Measurements from ENCODE around the gene PRDM16.

PRDM16 gene

GRCh38 chr1:3386205-3387002, 317.4 kb downstream of the PRDM16 start:
- DNase-seq: no peak

GRCh38 chr1:3387401-3387800, 318.4 kb downstream of the PRDM16 start:
- no peak for DNase-seq

GRCh38 chr1:3389093-3389833, 320.3 kb downstream of the PRDM16 start:
- no peak for DNase-seq

- no peak for DNase-seq
Measured at GRCh38 chr1:3390291-3390690, 321.3 kb downstream of the PRDM16 start.

GRCh38 chr1:3391711-3392110, 322.7 kb downstream of the PRDM16 start:
- no peak for DNase-seq

- no peak for DNase-seq
Measured at GRCh38 chr1:3393024-3393986, 324.3 kb downstream of the PRDM16 start.

GRCh38 chr1:3393987-3394920, 325.3 kb downstream of the PRDM16 start:
- DNase-seq: no peak

GRCh38 chr1:3396411-3396810, 327.4 kb downstream of the PRDM16 start:
- DNase-seq: no peak

GRCh38 chr1:3397311-3397710, 328.3 kb downstream of the PRDM16 start:
- DNase-seq: no peak

GRCh38 chr1:3398396-3399140, 329.6 kb downstream of the PRDM16 start:
- DNase-seq: no peak

GRCh38 chr1:3399732-3400131, 330.7 kb downstream of the PRDM16 start:
- no peak for DNase-seq

- DNase-seq: no peak
Measured at GRCh38 chr1:3401585-3402257, 332.7 kb downstream of the PRDM16 start.

- DNase-seq: no peak
Measured at GRCh38 chr1:3402258-3403010, 333.4 kb downstream of the PRDM16 start.

GRCh38 chr1:3403011-3403345, 334.0 kb downstream of the PRDM16 start:
- DNase-seq: no peak

- no peak for DNase-seq
Measured at GRCh38 chr1:3403388-3404231, 334.6 kb downstream of the PRDM16 start.

- no peak for DNase-seq
Measured at GRCh38 chr1:3404301-3404700, 335.3 kb downstream of the PRDM16 start.

- no peak for DNase-seq
Measured at GRCh38 chr1:3404801-3405200, 335.8 kb downstream of the PRDM16 start.

GRCh38 chr1:3405491-3405890, 336.5 kb downstream of the PRDM16 start:
- no peak for DNase-seq

Measured in CD4-positive, alpha-beta T cell treated with Interleukin-1 beta for 1 hour (primary cell).